Measurements from ENCODE around the gene POGZ. TPM values are rescaled to one million over a fixed set of nuclear protein-coding genes. Genes with fewer than 3 reads are reported as not detected.
"Not testable (repeated sequence)": the region's sequence is repeated elsewhere in the genome, so short reads cannot be mapped to it uniquely, and the experiment has no call there.

Gene POGZ
- total RNA-seq, 1 experiment from 2014 or later, result 76.0 TPM

- POLR2A ChIA-PET, result interaction anchor here (0.5 to 0.6 kb wide), 3 partner anchors 15 to 255 kb away, joined by 3 read pairs; partner anchors contain the start of genes POGZ and TUFT1
- peaks cover 24% of the 10 kb centered on the region; the same call in 1 of the 2 replicates for H3K4me1 ChIP-seq (ENCODE audit: control insufficient read depth, insufficient read depth, low read length)
- no peaks in the 10 kb centered on the region for H3K27me3 ChIP-seq (ENCODE audit: control insufficient read depth, insufficient read depth, low read length)
- TF ChIP-seq CTCF (IDR thresholded peaks at IDR 0.05) (peak; percentile 80; the same call in 1 of the 2 replicates), REST (IDR thresholded peaks at IDR 0.05; ENCODE audit: insufficient read depth in 1 of 2, low read depth in 2 of 2, low read length in 1 of 2) (no peak)
- DNase-seq (ENCODE audit: low read depth, low spot score), result peak; percentile 74
- no peaks in the 10 kb centered on the region for H3K9me3 ChIP-seq (ENCODE audit: control insufficient read depth, insufficient read depth, low read depth, low read length)
- no peaks in the 10 kb centered on the region; the same call in 1 of the 2 replicates for H3K36me3 ChIP-seq (ENCODE audit: control insufficient read depth, insufficient read depth, low read length)
- in situ Hi-C loops (cut with HindIII; ENCODE audit: low pct_unique_long_range_greater_than_20kb, low sequenced_read_pairs), result no loop called here
- intact Hi-C loops (cut with micrococcal nuclease; ENCODE audit: unreplicated experiment), result loop anchor here (5.0 to 10.0 kb wide), 4 partner anchors 71 to 391 kb away; partner anchors contain the start of genes C2CD4D, CGN, RORC and TUFT1
- ATAC-seq, result peak; percentile 96
- no TSS peak for BruUV-seq (replicated peaks)
- CTCF ChIA-PET, result interaction anchor here (0.5 to 1.3 kb wide), 2 partner anchors 290 to 345 kb away, joined by 3 to 5 read pairs; no protein-coding TSS in a partner anchor
- peak overlapping the region; percentile 69 for H3K27ac ChIP-seq (ENCODE audit: low read length)
- no peak overlapping the region for H3K4me3 ChIP-seq (ENCODE audit: low read depth in 2 of 2, low read length in 2 of 2)
These were observed 15.2 kb downstream of the POGZ start for GRCh38 chr1:151443846-151444782.

GRCh38 chr1:151437396-151437795 lies 21.9 kb downstream of the POGZ start:
- H3K4me1 ChIP-seq (ENCODE audit: control insufficient read depth, insufficient read depth, low read length); H3K4me3 ChIP-seq (ENCODE audit: low read depth in 2 of 2, low read length in 2 of 2); POLR2A ChIA-PET; ATAC-seq; BruUV-seq (replicated peaks); H3K9me3 ChIP-seq (ENCODE audit: control insufficient read depth, insufficient read depth, low read depth, low read length); H3K27me3 ChIP-seq (ENCODE audit: control insufficient read depth, insufficient read depth, low read length); H3K36me3 ChIP-seq (ENCODE audit: control insufficient read depth, insufficient read depth, low read length); H3K27ac ChIP-seq (ENCODE audit: low read length); DNase-seq (ENCODE audit: low read depth, low spot score); in situ Hi-C loops (cut with HindIII; ENCODE audit: low pct_unique_long_range_greater_than_20kb, low sequenced_read_pairs); intact Hi-C loops (cut with micrococcal nuclease; ENCODE audit: unreplicated experiment): not testable (repeated sequence)
- CTCF ChIA-PET, result interaction anchor here (0.6 kb wide), 1 partner anchor 136 kb away, joined by 3 read pairs; no protein-coding TSS in a partner anchor

GRCh38 chr1:151436985-151437384 lies 22.3 kb downstream of the POGZ start:
- BruUV-seq (replicated peaks), result no TSS peak
- TF ChIP-seq CTCF (IDR thresholded peaks at IDR 0.05), result no peak
- no peak for ATAC-seq
- no peak for DNase-seq (ENCODE audit: low read depth, low spot score)
- no peaks in the 10 kb centered on the region for H3K9me3 ChIP-seq (ENCODE audit: control insufficient read depth, insufficient read depth, low read depth, low read length)
- POLR2A ChIA-PET, result interaction anchor here (0.6 kb wide), 1 partner anchor 102 kb away, joined by 3 read pairs; no protein-coding TSS in a partner anchor
- H3K27ac ChIP-seq (ENCODE audit: low read length), result no peak overlapping the region
- CTCF ChIA-PET, result interaction anchor here (0.6 kb wide), 1 partner anchor 136 kb away, joined by 3 read pairs; no protein-coding TSS in a partner anchor
- intact Hi-C loops (cut with micrococcal nuclease; ENCODE audit: unreplicated experiment), result no loop called here
- no peak overlapping the region for H3K4me3 ChIP-seq (ENCODE audit: low read depth in 2 of 2, low read length in 2 of 2)
- in situ Hi-C loops (cut with HindIII; ENCODE audit: low pct_unique_long_range_greater_than_20kb, low sequenced_read_pairs), result no loop called here
- no peaks in the 10 kb centered on the region for H3K4me1 ChIP-seq (ENCODE audit: control insufficient read depth, insufficient read depth, low read length)
- H3K36me3 ChIP-seq (ENCODE audit: control insufficient read depth, insufficient read depth, low read length), result no peaks in the 10 kb centered on the region; the same call in 1 of the 2 replicates
- H3K27me3 ChIP-seq (ENCODE audit: control insufficient read depth, insufficient read depth, low read length), result no peaks in the 10 kb centered on the region
